Measurements from ENCODE around the gene SOCS6. TPM values are rescaled to one million over a fixed set of nuclear protein-coding genes. Genes with fewer than 3 reads are reported as not detected.
"Not testable (repeated sequence)": the region's sequence is repeated elsewhere in the genome, so short reads cannot be mapped to it uniquely, and the experiment has no call there.

Gene SOCS6
- total RNA-seq, 6 donors from 2014 or later: 11.0 to 29.2 (median 19.8) TPM

- peaks cover 0 to 3% (median 0%) of the 10 kb centered on the region in 4 donors for H3K36me3 ChIP-seq
- DNase-seq (no peak), ATAC-seq (ENCODE audit: low FRiP score in 2 of 2) (no peak)
- H3K27me3 ChIP-seq: no peaks in the 10 kb centered on the region
- WGBS, 2 donors: 85 to 90% methylated on average over 5 of the region's 5 CpGs
- H3K4me1 ChIP-seq: no peaks in the 10 kb centered on the region
- no peak overlapping the region for H3K4me3 ChIP-seq
- H3K27ac ChIP-seq: no peak overlapping the region
- H3K9me3 ChIP-seq: peaks cover 0 to 8% (median 4%) of the 10 kb centered on the region in 4 donors
- TF ChIP-seq CTCF (IDR thresholded peaks at IDR 0.05) (no peak), EP300 (IDR thresholded peaks at IDR 0.05) (no peak), POLR2AphosphoS5 (IDR thresholded peaks at IDR 0.05) (no peak), POLR2A (IDR thresholded peaks at IDR 0.05) (no peak)
These were observed 47.3 kb downstream of the SOCS6 start for GRCh38 chr18:70335892-70336726.

- ATAC-seq (ENCODE audit: low FRiP score in 2 of 2) (peak; percentile 69 to 80), DNase-seq (peak in 1 of 2 donors; percentile 50)
- Histone ChIP-seq H3K36me3 (peaks cover 0 to 3% (median 0%) of the 10 kb centered on the region in 4 donors), H3K4me3 (no peak overlapping the region), H3K27me3 (no peaks in the 10 kb centered on the region), H3K9me3 (peaks cover 0 to 8% (median 4%) of the 10 kb centered on the region in 4 donors), H3K27ac (no peak overlapping the region), H3K4me1 (no peaks in the 10 kb centered on the region)
- TF ChIP-seq POLR2AphosphoS5 (IDR thresholded peaks at IDR 0.05): no peak
- WGBS, 2 donors: 87 to 93% methylated on average over 4 of the region's 4 CpGs
These were observed 48.5 kb downstream of the SOCS6 start for GRCh38 chr18:70337139-70337972.

GRCh38 chr18:70338890-70339289 is 50.0 kb downstream of the SOCS6 start:
- no peak overlapping the region for H3K4me3 ChIP-seq
- H3K9me3 ChIP-seq: peaks cover 0 to 8% (median 4%) of the 10 kb centered on the region in 4 donors
- no peaks in the 10 kb centered on the region for H3K27me3 ChIP-seq
- no peaks in the 10 kb centered on the region for H3K4me1 ChIP-seq
- no peak overlapping the region for H3K27ac ChIP-seq
- peaks cover 0 to 3% (median 0%) of the 10 kb centered on the region in 4 donors for H3K36me3 ChIP-seq
- ATAC-seq (ENCODE audit: low FRiP score in 2 of 2) (no peak), DNase-seq (no peak)
- TF ChIP-seq CTCF (IDR thresholded peaks at IDR 0.05): no peak
- TF ChIP-seq POLR2A (IDR thresholded peaks at IDR 0.05): no peak
- TF ChIP-seq EP300 (IDR thresholded peaks at IDR 0.05): no peak
- TF ChIP-seq POLR2AphosphoS5 (IDR thresholded peaks at IDR 0.05): no peak

GRCh38 chr18:70339915-70340314 is 51.1 kb downstream of the SOCS6 start:
- Histone ChIP-seq H3K27ac (no peak overlapping the region), H3K27me3 (no peaks in the 10 kb centered on the region), H3K4me3 (no peak overlapping the region), H3K9me3 (peaks cover 0 to 8% (median 4%) of the 10 kb centered on the region in 4 donors), H3K36me3 (peaks cover 0 to 3% (median 0%) of the 10 kb centered on the region in 4 donors), H3K4me1 (no peaks in the 10 kb centered on the region)
- TF ChIP-seq POLR2AphosphoS5 (IDR thresholded peaks at IDR 0.05): no peak
- ATAC-seq (ENCODE audit: low FRiP score in 2 of 2): no peak
- DNase-seq: no peak

- not testable (repeated sequence) for H3K27me3 ChIP-seq; H3K4me1 ChIP-seq; H3K36me3 ChIP-seq; H3K9me3 ChIP-seq; H3K4me3 ChIP-seq; H3K27ac ChIP-seq; ATAC-seq (ENCODE audit: low FRiP score in 2 of 2)
- DNase-seq: peak; percentile 2 to 37
- WGBS, 2 donors: 80 to 84% methylated on average over 1 to 3 of the region's 3 CpGs
These were observed 59.6 kb downstream of the SOCS6 start for GRCh38 chr18:70348481-70348880.

- no peaks in the 10 kb centered on the region for H3K27me3 ChIP-seq
- H3K36me3 ChIP-seq: peaks cover 0 to 5% (median 0%) of the 10 kb centered on the region in 4 donors
- DNase-seq: no peak
- H3K4me3 ChIP-seq: no peak overlapping the region
- ATAC-seq (ENCODE audit: low FRiP score in 2 of 2): no peak
- no peak for TF ChIP-seq POLR2A (IDR thresholded peaks at IDR 0.05)
- no peak for TF ChIP-seq POLR2AphosphoS5 (IDR thresholded peaks at IDR 0.05)
- TF ChIP-seq CTCF (IDR thresholded peaks at IDR 0.05): no peak
- no peak for TF ChIP-seq EP300 (IDR thresholded peaks at IDR 0.05)
- H3K9me3 ChIP-seq: no peaks in the 10 kb centered on the region
- no peak overlapping the region for H3K27ac ChIP-seq
- H3K4me1 ChIP-seq: no peaks in the 10 kb centered on the region
These were observed 60.5 kb downstream of the SOCS6 start for GRCh38 chr18:70349316-70349715.
